MM.1S (cell line): ENCODE data around the gene PRTN3.

ENCODE experiments used
- CTCF ChIP-seq: fragments of 300-600 bp; sonication (generic); IDR thresholded peaks from 2 replicates; pipeline ENCODE4 v1.5.1; 2016; ENCODE audit warnings: antibody characterized with exemption, low read length, mixed read lengths
- EZH2 ChIP-seq: fragments of 300-600 bp; sonication (generic); optimal IDR thresholded peaks from 2 replicates; pipeline ENCODE3; 2017; ENCODE audit warnings: low read depth, mild to moderate bottlenecking, antibody characterized with exemption, low read length, mixed read lengths
- EZH2phosphoT487 ChIP-seq: fragments of 300-600 bp; sonication (generic); IDR thresholded peaks from 2 replicates; pipeline ENCODE4 v1.6.1; 2018; ENCODE audit warnings: antibody characterized with exemption, low read length

GRCh38 chr19:866769-867300 lies 26.0 kb downstream of the PRTN3 start:
- TF ChIP-seq CTCF (no peak), EZH2 (no peak), EZH2phosphoT487 (no peak)
